GM12874 (cell line): ENCODE data around the gene SYNE4.

Experiments used
- TF ChIP-seq, protein P1 (sequence below): IDR thresholded peaks from 2 replicates; pipeline ENCODE4 v1.5.1; 2011; ENCODE audit warnings: low read depth, mild to moderate bottlenecking, control low read depth, low read length, moderate library complexity; ENCODE audit not compliant: insufficient read depth

Gene SYNE4, protein sequence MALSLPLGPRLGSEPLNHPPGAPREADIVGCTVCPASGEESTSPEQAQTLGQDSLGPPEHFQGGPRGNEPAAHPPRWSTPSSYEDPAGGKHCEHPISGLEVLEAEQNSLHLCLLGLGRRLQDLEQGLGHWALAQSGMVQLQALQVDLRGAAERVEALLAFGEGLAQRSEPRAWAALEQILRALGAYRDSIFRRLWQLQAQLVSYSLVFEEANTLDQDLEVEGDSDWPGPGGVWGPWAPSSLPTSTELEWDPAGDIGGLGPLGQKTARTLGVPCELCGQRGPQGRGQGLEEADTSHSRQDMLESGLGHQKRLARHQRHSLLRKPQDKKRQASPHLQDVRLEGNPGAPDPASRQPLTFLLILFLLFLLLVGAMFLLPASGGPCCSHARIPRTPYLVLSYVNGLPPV

DNA sequence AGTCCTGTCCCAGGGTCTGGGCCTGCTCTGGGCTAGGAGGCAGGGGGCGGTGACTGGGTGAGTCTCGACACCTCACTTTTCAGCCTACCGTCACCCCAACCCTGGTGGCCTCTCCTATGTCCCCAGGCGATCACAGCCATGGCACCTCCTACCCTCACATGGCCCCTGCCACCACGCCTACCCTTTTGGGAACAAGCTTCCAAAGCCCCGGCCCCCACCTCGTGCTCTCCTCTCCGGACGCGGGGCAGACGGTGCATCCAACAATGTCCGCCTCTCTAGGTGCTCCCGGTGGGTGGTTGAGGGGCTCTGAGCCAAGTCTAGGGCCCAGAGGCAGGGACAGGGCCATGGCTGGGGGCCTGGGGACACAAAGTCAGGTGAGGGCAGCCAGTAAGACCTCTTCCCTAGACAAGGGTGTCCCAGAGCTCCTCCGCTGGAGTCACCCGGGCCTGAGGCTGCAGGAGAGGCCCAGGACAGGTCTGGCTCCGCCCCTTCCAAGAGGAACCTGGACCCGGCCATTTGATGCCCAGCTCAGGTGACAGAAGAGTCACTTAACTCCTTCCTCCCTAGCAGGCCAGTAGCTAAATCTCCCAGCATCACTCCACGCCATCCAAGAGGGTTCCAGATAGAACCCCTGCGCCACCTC lies at the start of gene SYNE4:
TSS of gene SYNE4 (minus strand) at position 478 of the 643 bp plus-strand sequence. CDS start at position 346, 132 bp downstream.
- TF ChIP-seq, protein P1, sequence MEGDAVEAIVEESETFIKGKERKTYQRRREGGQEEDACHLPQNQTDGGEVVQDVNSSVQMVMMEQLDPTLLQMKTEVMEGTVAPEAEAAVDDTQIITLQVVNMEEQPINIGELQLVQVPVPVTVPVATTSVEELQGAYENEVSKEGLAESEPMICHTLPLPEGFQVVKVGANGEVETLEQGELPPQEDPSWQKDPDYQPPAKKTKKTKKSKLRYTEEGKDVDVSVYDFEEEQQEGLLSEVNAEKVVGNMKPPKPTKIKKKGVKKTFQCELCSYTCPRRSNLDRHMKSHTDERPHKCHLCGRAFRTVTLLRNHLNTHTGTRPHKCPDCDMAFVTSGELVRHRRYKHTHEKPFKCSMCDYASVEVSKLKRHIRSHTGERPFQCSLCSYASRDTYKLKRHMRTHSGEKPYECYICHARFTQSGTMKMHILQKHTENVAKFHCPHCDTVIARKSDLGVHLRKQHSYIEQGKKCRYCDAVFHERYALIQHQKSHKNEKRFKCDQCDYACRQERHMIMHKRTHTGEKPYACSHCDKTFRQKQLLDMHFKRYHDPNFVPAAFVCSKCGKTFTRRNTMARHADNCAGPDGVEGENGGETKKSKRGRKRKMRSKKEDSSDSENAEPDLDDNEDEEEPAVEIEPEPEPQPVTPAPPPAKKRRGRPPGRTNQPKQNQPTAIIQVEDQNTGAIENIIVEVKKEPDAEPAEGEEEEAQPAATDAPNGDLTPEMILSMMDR = no peak

DNA sequence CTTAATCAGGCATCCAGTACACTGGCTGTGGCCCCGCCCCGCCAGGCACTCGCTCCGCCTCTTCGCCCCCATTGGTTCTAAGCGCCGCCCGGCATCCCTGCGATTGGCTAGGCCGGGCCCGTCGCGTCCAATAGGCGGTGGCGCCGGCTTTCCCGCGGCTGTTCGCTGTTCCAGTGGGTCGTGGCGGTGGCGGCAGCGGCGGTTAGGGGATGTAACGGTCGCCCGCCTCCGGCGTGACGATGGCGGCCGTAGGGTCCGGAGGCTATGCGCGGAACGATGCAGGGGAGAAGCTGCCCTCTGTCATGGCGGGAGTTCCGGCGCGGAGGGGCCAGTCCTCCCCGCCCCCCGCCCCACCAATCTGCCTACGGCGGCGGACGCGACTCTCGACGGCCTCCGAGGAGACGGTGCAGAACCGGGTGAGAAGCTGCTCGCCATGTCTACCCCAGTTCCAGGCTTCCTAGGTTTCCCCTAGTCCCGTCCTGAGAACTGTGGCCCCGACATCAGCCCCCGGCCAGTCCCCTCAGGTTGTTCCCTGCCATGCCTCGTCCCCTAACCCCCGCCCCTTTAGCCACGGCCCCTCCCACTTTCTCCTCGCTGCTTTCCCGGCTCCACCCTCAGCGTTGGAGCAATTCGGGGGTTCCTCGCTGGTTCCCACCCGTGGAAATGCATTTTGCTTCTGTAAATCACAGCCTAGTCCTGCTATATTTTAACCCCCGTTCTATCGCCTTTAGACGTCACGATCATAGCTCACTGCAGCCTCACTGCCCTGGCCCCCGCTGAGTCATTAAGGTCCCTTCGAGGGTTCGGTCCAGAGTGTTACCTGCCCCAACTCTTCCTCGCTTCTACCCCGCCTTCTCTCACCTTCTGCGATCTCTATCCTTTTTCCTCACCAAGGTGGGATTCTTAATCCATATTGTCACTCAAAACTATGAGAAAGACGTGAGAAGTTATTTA lies 46.4 kb upstream of the SYNE4 start, which contains the start of gene WDR62:
TSS of gene WDR62 (plus strand) at position 165 of the 954 bp plus-strand sequence. CDS start at position 240, 75 bp downstream.
- TF ChIP-seq, protein P1 = no peak

DNA sequence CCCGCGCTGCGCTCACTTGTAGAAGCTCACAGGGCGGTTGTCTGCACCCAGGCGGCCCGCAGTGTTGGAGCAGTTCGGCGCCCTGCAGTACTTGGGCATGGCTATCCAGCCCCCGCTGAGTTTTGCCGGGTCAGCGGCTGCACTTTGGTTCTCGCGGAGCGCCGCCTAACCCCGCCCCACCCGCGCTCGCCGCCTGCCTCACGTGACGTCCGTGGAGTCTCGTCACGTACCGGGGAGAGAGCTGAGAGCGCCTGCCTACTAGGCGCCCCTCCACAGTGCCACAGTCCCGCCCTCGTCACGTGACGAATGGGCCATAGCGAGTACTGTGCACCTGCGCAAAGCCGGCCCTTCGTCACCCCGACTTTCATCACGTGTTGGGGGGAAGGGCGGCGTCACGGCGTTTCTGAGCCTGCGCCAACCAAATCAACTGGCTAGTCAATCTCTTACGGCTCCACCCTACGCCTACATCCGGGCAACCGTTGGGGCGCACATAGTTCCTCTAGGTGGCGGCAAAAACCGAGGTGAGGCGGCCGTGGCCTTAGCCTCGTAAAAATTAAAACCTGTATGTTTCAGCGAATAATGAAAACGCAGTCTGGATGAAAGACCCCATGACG lies 45.6 kb upstream of the SYNE4 start, which contains the start of gene THAP8:
TSS of gene THAP8 (minus strand) at position 167 of the 614 bp plus-strand sequence. CDS start at position 99, 68 bp downstream.
- TF ChIP-seq, protein P1 = peak; percentile 41

DNA sequence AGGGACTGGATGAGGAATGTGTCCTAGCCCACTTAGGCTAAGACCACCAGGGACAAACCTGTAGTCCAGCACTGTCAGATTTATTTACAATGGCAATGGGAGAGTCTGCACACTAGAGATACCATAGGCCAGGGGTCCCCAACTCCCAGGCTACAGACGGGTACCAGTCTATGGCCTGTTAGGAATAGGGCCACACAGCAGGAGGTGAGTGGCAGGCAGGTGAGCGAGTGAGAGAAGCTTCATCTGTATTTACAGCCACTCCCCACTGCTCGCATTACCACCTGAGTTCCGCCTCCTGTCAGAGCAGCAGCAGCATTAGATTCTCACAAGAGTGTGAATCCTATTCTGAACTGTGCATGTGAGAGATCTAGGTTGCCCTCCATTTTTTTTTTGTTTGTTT lies 43.0 kb upstream of the SYNE4 start:
- TF ChIP-seq, protein P1 = no peak

DNA sequence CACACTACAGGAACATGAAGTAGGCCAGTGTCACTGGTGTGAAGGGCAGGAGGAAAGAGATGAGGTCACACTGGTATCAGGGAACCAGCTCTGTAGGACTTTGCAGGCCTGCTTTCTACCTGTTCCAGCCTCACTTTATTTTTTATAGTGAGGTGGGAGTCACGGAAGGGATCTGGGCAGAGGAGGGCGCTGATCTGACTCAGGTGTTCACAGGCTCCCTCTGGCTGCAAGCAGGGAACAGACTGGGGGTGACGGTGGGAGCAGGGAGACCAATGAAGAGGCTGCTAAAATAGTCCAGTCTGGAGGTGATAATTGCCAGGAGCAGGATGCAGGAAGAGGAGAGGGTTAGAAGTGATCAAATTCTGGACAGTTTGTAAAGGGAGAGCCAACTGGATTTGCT lies 42.6 kb upstream of the SYNE4 start:
- TF ChIP-seq, protein P1 = no peak

DNA sequence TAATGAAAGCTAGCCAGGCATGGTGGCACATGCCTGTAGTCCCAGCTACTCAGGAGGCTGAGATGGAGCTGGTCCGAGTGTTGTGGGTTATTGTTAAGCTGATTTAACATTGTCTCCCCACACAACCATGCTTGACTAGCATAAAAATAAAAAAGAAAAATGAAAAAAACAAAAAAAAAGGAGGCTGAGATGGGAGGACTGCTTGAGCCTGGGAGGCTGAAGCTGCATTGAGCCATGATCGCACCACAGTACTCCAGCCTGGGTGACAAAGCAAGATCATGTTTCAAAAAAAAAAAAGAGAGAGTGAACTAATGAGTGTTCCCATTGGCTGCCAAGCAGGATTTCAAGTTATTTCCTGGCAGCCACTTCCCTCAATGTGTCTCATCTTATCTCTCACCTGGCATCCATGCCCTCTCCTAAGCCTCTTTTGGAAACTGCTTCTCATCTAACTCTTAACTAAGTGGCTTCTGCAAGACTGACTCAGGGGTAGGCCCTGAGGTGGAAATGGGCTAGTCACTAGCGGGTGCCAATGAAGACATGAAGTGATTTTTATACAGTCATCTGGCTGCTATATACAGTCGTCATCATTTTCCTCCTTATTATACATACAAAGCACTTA lies 40.6 kb upstream of the SYNE4 start:
- TF ChIP-seq, protein P1 = no peak
